DOHH2 (cell line): ENCODE data around the gene RNF19B.
A peak's percentile ranks its signal among the peaks of the same experiment; 100 is the strongest.

ENCODE experiments used
- H3F3A ChIP-seq: fragments of 200-600 bp; sonication (generic), shearing (Covaris generic); 2 replicates; pipeline ENCODE4 v1.6.0; 2016; ENCODE audit warnings: antibody characterized with exemption, mild to moderate bottlenecking; ENCODE audit not compliant: control insufficient read depth, insufficient read depth
- H3K27ac ChIP-seq: fragments of 200-600 bp; sonication (generic); 2 replicates; pipeline ENCODE4 v1.5.1; 2014; ENCODE audit warnings: low read depth, mild to moderate bottlenecking, low read length, moderate library complexity
- H3K27me3 ChIP-seq: fragments of 200-600 bp; sonication (generic); 2 replicates; pipeline ENCODE4 v1.6.1; 2014; ENCODE audit warnings: mild to moderate bottlenecking, low read length, mixed read lengths; ENCODE audit not compliant: control insufficient read depth
- H3K36me3 ChIP-seq: fragments of 200-600 bp; sonication (generic); 2 replicates; pipeline ENCODE4 v1.6.1; 2014; ENCODE audit warnings: mild to moderate bottlenecking, low read length, moderate library complexity, mixed read lengths; ENCODE audit not compliant: control insufficient read depth
- H3K4me1 ChIP-seq: fragments of 200-600 bp; sonication (generic); 2 replicates; pipeline ENCODE4 v1.6.1; 2014; ENCODE audit warnings: mild to moderate bottlenecking, low read length, mixed read lengths; ENCODE audit not compliant: control insufficient read depth
- H3K4me2 ChIP-seq: fragments of 200-600 bp; sonication (generic); 2 replicates; pipeline ENCODE4 v1.6.0; 2014; ENCODE audit warnings: mild to moderate bottlenecking, low read length, moderate library complexity
- H3K4me3 ChIP-seq: fragments of 200-600 bp; sonication (generic); 2 replicates; pipeline ENCODE4 v1.5.1; 2014; ENCODE audit warnings: mild to moderate bottlenecking, low read length, mixed read lengths
- H3K79me2 ChIP-seq: fragments of 200-600 bp; sonication (generic); 2 replicates; pipeline ENCODE4 v1.6.1; 2014; ENCODE audit warnings: mild to moderate bottlenecking, low read length, mixed read lengths; ENCODE audit not compliant: control insufficient read depth
- H3K9me2 ChIP-seq: fragments of 200-600 bp; sonication (generic); replicated peaks from 2 replicates; pipeline ENCODE4 v1.6.1; 2014; ENCODE audit warnings: mild to moderate bottlenecking, low read length, mixed read lengths; ENCODE audit not compliant: control insufficient read depth
- H3K9me3 ChIP-seq: fragments of 200-600 bp; sonication (generic); 2 replicates; pipeline ENCODE4 v1.6.1; 2014; ENCODE audit warnings: antibody characterized with exemption, low read length, mixed read lengths; ENCODE audit not compliant: control insufficient read depth, insufficient read depth
- H4K20me1 ChIP-seq: fragments of 200-600 bp; sonication (generic); 2 replicates; pipeline ENCODE4 v1.6.0; 2014; ENCODE audit warnings: low read depth, mild to moderate bottlenecking, antibody characterized with exemption, low read length, moderate library complexity; ENCODE audit not compliant: control insufficient read depth, insufficient read depth
- EZH2phosphoT487 ChIP-seq: fragments of 200-600 bp; sonication (generic); IDR thresholded peaks from 2 replicates; pipeline ENCODE4 v1.6.1; 2017; ENCODE audit warnings: borderline replicate concordance, mild to moderate bottlenecking, antibody characterized with exemption, low read length, moderate library complexity, mixed read lengths
- TF ChIP-seq, protein P1 (sequence below): fragments of 200-600 bp; sonication (generic); IDR thresholded peaks from one replicate; pipeline ENCODE4 v1.5.1; 2014; ENCODE audit warnings: antibody characterized with exemption, mild to moderate bottlenecking, low read depth, low read length; ENCODE audit not compliant: poor library complexity, severe bottlenecking

The RNF19B gene, protein sequence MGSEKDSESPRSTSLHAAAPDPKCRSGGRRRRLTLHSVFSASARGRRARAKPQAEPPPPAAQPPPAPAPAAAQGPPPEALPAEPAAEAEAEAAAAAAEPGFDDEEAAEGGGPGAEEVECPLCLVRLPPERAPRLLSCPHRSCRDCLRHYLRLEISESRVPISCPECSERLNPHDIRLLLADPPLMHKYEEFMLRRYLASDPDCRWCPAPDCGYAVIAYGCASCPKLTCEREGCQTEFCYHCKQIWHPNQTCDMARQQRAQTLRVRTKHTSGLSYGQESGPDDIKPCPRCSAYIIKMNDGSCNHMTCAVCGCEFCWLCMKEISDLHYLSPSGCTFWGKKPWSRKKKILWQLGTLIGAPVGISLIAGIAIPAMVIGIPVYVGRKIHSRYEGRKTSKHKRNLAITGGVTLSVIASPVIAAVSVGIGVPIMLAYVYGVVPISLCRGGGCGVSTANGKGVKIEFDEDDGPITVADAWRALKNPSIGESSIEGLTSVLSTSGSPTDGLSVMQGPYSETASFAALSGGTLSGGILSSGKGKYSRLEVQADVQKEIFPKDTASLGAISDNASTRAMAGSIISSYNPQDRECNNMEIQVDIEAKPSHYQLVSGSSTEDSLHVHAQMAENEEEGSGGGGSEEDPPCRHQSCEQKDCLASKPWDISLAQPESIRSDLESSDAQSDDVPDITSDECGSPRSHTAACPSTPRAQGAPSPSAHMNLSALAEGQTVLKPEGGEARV

DNA sequence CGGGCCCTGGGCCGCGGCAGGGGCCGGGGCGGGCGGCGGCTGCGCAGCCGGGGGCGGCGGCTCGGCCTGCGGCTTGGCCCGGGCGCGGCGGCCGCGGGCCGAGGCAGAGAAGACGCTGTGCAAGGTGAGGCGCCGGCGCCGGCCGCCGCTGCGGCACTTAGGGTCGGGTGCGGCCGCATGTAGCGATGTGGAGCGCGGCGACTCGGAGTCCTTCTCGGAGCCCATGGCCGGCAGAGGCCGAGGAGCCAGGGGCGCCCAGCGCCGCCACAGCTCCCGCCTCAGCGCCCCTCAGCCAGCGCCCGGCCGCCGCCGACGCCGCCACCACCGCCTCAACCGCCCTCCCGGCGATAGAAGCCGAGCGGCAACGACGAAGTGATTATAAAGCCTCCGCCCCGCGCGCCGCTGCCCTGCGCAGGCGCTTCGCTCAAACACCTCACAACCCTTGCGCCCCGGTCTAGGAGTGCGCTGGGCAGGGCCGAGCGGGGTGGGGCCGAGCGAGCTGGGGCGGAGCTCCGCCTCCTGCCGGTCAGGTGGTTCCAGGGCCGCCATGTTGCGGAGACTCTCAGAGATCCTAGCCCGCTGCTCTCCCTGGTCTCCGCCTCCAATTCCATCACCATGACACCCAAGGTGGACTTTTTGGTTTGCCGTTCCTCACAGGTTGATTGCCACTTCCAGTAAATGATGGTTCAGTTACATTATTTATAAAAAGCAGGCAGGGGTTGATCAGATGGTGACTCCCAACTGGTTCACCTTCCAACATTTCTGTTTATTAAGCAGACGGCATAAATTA lies at the start of gene RNF19B:
RNF19B (minus strand) TSS at position 349 of the 790 bp plus-strand sequence; CDS start at position 225, 124 bp downstream.
- Histone ChIP-seq H4K20me1 (no peaks in the 10 kb centered on the region), H3K4me1 (peaks cover 24% of the 10 kb centered on the region), H3K9me3 (no peaks in the 10 kb centered on the region), H3F3A (peaks cover 30% of the 10 kb centered on the region), H3K4me2 (peak within 1 kb of the TSS; percentile 77), H3K36me3 (peaks cover 16% of the 10 kb centered on the region), H3K4me3 (peak within 1 kb of the TSS; percentile 84), H3K27ac (peak within 1 kb of the TSS; percentile 93), H3K27me3 (no peaks in the 10 kb centered on the region), H3K9me2 (no peaks in the 10 kb centered on the region), H3K79me2 (peaks cover 45% of the 10 kb centered on the region)
- TF ChIP-seq, protein P1, sequence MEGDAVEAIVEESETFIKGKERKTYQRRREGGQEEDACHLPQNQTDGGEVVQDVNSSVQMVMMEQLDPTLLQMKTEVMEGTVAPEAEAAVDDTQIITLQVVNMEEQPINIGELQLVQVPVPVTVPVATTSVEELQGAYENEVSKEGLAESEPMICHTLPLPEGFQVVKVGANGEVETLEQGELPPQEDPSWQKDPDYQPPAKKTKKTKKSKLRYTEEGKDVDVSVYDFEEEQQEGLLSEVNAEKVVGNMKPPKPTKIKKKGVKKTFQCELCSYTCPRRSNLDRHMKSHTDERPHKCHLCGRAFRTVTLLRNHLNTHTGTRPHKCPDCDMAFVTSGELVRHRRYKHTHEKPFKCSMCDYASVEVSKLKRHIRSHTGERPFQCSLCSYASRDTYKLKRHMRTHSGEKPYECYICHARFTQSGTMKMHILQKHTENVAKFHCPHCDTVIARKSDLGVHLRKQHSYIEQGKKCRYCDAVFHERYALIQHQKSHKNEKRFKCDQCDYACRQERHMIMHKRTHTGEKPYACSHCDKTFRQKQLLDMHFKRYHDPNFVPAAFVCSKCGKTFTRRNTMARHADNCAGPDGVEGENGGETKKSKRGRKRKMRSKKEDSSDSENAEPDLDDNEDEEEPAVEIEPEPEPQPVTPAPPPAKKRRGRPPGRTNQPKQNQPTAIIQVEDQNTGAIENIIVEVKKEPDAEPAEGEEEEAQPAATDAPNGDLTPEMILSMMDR, result no peak
- no peak for TF ChIP-seq EZH2phosphoT487

DNA sequence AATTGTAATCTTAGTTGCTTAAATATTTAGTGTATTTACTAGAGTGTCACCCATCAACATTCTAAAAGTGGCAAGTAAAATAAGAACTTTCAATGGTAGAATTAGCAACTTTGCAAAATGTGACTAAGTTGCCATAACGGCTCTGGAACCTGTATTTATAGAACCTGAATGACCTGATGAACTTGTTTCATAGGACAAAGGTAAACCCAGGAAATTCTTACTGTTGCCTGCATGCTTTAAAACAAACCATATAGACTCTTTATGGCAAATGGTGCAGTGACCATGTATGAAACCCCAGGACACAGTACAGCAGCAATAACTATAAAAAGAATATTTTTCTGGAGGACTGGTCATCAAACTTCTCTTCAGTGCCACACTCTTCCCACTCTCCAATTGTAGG lies 49.2 kb upstream of the RNF19B start:
- no peaks in the 10 kb centered on the region for H3K9me3 ChIP-seq
- H3K4me2 ChIP-seq, result no peak overlapping the region
- no peaks in the 10 kb centered on the region for H3K9me2 ChIP-seq
- no peaks in the 10 kb centered on the region for H4K20me1 ChIP-seq
- H3K4me3 ChIP-seq, result no peak overlapping the region
- H3K27me3 ChIP-seq, result no peaks in the 10 kb centered on the region
- H3K27ac ChIP-seq, result no peak overlapping the region
- H3K36me3 ChIP-seq, result peaks cover 82% of the 10 kb centered on the region
- TF ChIP-seq EZH2phosphoT487, result no peak
- TF ChIP-seq, protein P1, result no peak
- H3F3A ChIP-seq, result no peaks in the 10 kb centered on the region
- H3K4me1 ChIP-seq, result no peaks in the 10 kb centered on the region
- no peaks in the 10 kb centered on the region for H3K79me2 ChIP-seq

DNA sequence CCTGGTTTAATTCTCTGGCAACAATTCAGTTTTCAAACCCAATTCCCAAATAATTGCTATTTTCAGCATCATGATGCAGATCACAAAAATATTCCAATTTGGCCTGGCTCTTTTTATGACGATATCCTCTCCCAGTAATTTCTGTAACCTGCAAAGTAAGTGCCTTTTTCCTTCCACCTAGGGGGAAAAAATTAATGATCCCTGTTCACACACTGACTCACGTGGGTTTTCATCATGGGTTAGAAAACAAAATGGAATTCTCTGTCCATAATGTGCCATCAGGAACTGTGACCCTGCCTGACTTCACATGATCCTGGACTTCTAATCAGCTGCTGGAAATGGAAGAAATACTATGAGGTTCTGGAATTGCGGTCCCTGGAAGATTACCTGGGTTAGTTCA lies 47.6 kb upstream of the RNF19B start:
- H3K4me3 ChIP-seq, result no peak overlapping the region
- no peaks in the 10 kb centered on the region for H3K27me3 ChIP-seq
- H3K9me3 ChIP-seq, result no peaks in the 10 kb centered on the region
- TF ChIP-seq, protein P1, result no peak
- TF ChIP-seq EZH2phosphoT487, result no peak
- peaks cover 82% of the 10 kb centered on the region for H3K36me3 ChIP-seq
- no peak overlapping the region for H3K27ac ChIP-seq
- no peaks in the 10 kb centered on the region for H3K4me1 ChIP-seq
- H4K20me1 ChIP-seq, result no peaks in the 10 kb centered on the region
- no peaks in the 10 kb centered on the region for H3K9me2 ChIP-seq
- no peak overlapping the region for H3K4me2 ChIP-seq
- no peaks in the 10 kb centered on the region for H3F3A ChIP-seq
- H3K79me2 ChIP-seq, result no peaks in the 10 kb centered on the region
